Bronchial epithelial cell (primary cell): ENCODE data around the gene PKMYT1. TPM values are rescaled to one million over a fixed set of nuclear protein-coding genes. Genes with fewer than 3 reads are reported as not detected.

ENCODE experiments used
- DNase-seq: peaks from one replicate; pipeline ENCODE4 v3.0.0-alpha.2; 2010; ENCODE audit warnings: low read depth
- FAIRE-seq: peaks from 2 replicates; lab custom pipeline; 2011; peaks lifted over from hg19 to GRCh38; lab: Jason Lieb, UNC
- H3K27me3 ChIP-seq: 2 replicates; pipeline ENCODE4 v1.5.1; 2011; ENCODE audit warnings: low read length; ENCODE audit not compliant: control insufficient read depth, insufficient read depth
- H3K36me3 ChIP-seq: 2 replicates; pipeline ENCODE4 v1.5.1; 2011; ENCODE audit warnings: low read length; ENCODE audit not compliant: control insufficient read depth, insufficient read depth
- H3K4me3 ChIP-seq: 2 replicates; pipeline ENCODE4 v1.5.1; 2011; ENCODE audit warnings: mild to moderate bottlenecking, low read depth, low read length, control low read depth
- total RNA-seq: library from RNA; depleted of rRNA; stranded (reverse); fragments of >200 nt; gene quantifications from 2 replicates; pipeline ENCODE4 v1.2.1, GENCODE V29; 2014
- TF ChIP-seq, protein P1 (sequence below): IDR thresholded peaks from 2 replicates; pipeline ENCODE4 v1.5.1; 2011; ENCODE audit warnings: mild to moderate bottlenecking, moderate library complexity, low read length, control low read depth, inconsistent platforms; ENCODE audit not compliant: insufficient read depth, severe bottlenecking

PKMYT1 gene
- total RNA-seq, 1 donor from 2014 or later: 0.26 TPM

DNA sequence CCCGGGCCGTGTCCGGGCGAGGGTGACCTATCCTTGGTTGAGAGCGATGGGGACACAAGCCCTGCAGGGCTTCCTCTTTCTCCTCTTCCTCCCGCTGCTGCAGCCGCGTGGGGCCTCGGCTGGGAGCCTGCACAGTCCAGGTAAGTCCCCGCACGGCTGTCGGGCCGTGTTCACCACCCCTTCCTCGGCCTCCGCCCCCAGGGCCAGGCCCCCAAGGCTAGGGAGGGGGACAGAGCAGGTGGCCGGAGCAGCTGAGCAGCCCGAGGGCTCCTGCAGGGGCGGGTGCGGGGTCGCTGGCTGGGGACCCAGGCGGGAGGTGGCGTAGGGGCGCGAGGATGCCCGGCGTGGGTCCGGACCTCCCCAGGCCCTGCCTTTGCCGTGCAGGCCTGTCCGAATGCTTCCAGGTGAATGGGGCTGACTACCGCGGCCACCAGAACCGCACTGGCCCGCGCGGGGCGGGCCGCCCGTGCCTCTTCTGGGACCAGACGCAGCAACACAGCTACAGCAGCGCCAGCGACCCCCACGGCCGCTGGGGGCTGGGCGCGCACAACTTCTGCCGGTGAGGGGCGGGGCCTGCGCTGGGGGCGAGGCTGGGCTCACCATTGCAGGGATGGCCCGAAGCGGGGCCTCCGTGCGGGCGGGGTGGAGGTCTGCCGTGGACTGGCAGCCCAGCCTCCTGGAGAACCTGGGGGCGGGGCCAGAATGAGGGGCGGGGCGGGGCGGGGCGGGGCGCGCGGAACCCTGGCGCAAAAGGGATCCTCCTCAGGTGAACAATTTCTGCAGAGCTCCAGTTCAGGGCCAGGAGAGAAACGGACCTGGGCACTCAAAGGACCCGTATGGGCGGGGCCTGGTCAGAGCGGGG is 15.5 kb downstream of the PKMYT1 start:
- Histone ChIP-seq H3K27me3 (no peaks in the 10 kb centered on the region), H3K4me3 (peak overlapping the region; percentile 44), H3K36me3 (no peaks in the 10 kb centered on the region)
- TF ChIP-seq, protein P1, sequence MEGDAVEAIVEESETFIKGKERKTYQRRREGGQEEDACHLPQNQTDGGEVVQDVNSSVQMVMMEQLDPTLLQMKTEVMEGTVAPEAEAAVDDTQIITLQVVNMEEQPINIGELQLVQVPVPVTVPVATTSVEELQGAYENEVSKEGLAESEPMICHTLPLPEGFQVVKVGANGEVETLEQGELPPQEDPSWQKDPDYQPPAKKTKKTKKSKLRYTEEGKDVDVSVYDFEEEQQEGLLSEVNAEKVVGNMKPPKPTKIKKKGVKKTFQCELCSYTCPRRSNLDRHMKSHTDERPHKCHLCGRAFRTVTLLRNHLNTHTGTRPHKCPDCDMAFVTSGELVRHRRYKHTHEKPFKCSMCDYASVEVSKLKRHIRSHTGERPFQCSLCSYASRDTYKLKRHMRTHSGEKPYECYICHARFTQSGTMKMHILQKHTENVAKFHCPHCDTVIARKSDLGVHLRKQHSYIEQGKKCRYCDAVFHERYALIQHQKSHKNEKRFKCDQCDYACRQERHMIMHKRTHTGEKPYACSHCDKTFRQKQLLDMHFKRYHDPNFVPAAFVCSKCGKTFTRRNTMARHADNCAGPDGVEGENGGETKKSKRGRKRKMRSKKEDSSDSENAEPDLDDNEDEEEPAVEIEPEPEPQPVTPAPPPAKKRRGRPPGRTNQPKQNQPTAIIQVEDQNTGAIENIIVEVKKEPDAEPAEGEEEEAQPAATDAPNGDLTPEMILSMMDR: no peak
- DNase-seq (peak; percentile 39), FAIRE-seq (no peak)

DNA sequence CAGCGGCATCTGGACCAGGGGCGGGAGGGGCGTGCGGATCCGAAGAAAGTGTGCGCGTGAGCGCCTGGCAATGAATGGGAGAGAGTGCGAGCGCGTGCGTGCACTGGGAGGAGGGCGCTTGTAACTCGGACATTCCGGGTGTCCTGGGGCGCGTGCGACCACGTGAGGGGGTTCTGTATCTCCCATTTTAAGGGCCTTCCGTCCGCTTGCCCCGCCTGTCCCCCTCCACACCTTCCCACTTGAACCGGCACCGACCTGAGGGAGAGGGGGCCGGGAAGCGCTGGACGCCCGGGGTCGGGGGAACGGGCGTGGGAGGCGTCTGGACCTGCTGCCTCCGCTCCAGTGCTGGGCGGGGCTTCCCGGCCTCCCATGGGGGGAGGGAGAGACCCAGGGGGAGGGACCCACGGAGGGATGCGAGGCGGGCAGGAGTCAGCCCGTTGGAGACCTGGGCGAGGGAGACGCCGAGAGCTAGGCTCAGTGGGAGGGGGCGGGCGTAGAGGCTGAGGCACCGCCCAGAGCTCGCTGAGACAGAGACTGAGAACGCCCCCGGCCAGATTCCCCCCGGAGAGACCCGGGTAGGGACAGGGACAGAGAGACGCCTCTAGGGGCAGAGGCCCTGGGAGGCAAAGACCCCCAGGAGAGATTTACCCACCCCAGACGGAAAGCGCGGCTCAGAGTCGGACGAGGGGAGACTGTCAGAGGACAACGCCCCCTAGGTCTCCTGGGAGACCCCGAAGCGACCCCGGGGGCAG is 16.3 kb downstream of the PKMYT1 start, which contains the start of gene KREMEN2:
TSS of gene KREMEN2 (plus strand) at position 553 of the 752 bp plus-strand sequence. CDS start 246 bp downstream, outside the sequence.
- H3K27me3 ChIP-seq: no peaks in the 10 kb centered on the region

DNA sequence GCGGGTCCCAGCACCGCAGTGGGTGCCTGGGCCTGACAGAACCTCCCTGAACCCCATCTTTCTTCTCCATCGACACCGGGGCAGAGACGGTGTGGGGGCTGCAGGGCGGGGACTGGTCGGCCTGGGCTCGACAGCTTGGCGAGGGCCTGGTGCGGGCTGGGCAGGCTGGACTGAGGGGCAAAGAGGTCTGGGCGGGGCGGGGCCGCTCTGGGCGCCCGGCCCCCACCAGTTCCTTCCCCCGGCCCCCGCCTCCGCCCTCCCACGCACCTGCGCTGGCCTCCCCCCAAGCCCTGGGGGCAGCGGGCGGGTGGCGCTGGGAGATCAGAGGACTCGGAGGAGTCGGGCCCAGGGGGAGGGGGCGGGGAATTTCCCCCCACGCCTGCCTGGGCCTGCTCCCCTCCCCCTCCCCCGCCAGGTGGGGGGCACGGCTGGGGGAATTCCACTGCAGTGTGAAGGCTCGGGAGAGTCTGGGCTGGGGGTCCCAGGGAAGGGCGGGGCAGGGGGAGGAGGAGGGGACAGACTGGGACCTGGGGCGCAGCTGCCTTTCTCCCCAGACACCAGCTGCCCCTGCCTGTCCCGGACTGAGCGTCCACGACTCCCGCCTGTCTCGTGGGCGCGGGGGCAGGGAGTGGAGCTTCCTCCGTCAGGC is 17.0 kb downstream of the PKMYT1 start:
- FAIRE-seq: no peak
- Histone ChIP-seq H3K36me3 (no peaks in the 10 kb centered on the region), H3K4me3 (peak overlapping the region; percentile 44), H3K27me3 (no peaks in the 10 kb centered on the region)
- TF ChIP-seq, protein P1: no peak
- DNase-seq: no peak

More for the DNA sequence above, 16.3 kb downstream of the PKMYT1 start, which contains the start of gene KREMEN2:
- Histone ChIP-seq H3K36me3 (no peaks in the 10 kb centered on the region), H3K4me3 (peak within 1 kb of the TSS; percentile 44)
- DNase-seq: peak; percentile 34
- no peak for FAIRE-seq
- TF ChIP-seq, protein P1: no peak

DNA sequence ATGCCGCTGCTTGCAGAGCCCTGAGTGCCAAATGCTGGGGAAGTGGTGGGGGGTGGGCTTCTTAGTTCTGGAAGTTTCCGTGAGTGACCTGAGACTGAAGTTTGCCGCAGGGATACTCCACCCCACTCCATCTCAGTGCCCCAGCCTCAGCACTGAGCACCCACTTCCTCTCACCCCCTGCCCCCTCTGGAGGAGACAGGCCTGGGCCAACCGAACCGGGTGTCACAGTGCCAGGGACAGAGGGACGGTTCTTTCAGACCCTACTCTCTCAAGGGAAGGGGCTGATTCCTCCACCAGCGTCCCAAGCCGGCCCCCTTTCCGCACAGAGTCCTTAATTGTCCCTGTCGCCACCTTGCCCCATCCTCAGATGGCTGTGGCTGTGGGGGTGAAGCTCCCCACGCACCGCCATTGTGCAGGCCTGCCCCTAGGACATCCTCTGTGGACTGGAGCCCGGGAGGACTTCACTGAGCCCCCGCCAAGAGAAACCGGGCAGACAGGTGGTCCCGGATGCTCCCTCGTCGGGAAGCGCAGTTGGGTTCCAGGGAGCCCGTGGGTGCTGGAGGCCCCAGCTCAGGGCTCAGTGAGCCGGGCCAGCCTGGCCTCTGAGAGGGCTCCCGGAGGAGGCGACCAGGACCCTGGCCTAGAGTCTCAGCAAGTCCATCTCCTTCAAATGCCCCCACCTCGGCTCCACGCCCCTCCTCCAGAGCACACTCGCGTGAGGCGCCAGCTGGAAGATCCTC is 17.7 kb downstream of the PKMYT1 start:
- no peaks in the 10 kb centered on the region for H3K27me3 ChIP-seq
- TF ChIP-seq, protein P1: no peak

More for the DNA sequence above, 17.7 kb downstream of the PKMYT1 start:
- FAIRE-seq (no peak), DNase-seq (no peak)
- H3K4me3 ChIP-seq: no peak overlapping the region
- no peaks in the 10 kb centered on the region for H3K36me3 ChIP-seq
